Prostate gland (tissue), 2 donors: ENCODE data around the gene SBF2. TPM values are rescaled to one million over a fixed set of nuclear protein-coding genes. Genes with fewer than 3 reads are reported as not detected.

Source experiments
- DNase-seq: peaks from one replicate; pipeline ENCODE4 v3.0.0-alpha.2; 2019; ENCODE audit warnings: low spot score
- H3K27ac ChIP-seq, 2 donors: fragments of 200-600 bp; sonication (generic); 2 replicates each; pipeline ENCODE4 v1.5.1; 2017 to 2019
- H3K27me3 ChIP-seq: fragments of 200-600 bp; sonication (generic); replicated peaks from 2 replicates; pipeline ENCODE4 v1.5.1; 2019; ENCODE audit not compliant: insufficient read depth
- H3K36me3 ChIP-seq, 2 donors: fragments of 200-600 bp; sonication (generic); 1 replicate in 1 of 2; 2 replicates in 1 of 2; pipeline versions ENCODE4 v1.5.1 to v1.8.1; 2017 to 2019
- H3K4me1 ChIP-seq: fragments of 200-600 bp; sonication (generic); replicated peaks from 2 replicates; pipeline ENCODE4 v1.5.1; 2019
- H3K4me3 ChIP-seq, 2 donors: fragments of 200-600 bp; sonication (generic); 2 replicates each; pipeline ENCODE4 v1.5.1; 2017 to 2019
- H3K9me3 ChIP-seq: fragments of 200-600 bp; sonication (generic); 2 replicates; pipeline ENCODE4 v1.5.1; 2017
- CTCF ChIP-seq, 4 experiments: fragments of 200-600 bp in 2 of 4; fragments of 450-650 bp in 2 of 4; sonication (generic) in 2 of 4; IDR thresholded peaks; 1 replicate in 3 of 4; 2 replicates in 1 of 4; pipeline ENCODE4 v1.5.1; 2016 to 2019; ENCODE audit warnings: antibody characterized with exemption in 4 of 4, mild to moderate bottlenecking in 2 of 4, moderate library complexity in 2 of 4
- POLR2A ChIP-seq: fragments of 450-650 bp; IDR thresholded peaks from one replicate; pipeline ENCODE4 v1.6.1; 2016; ENCODE audit warnings: antibody characterized with exemption, mild to moderate bottlenecking
- POLR2AphosphoS5 ChIP-seq: sonication (generic); formaldehyde crosslinking; IDR thresholded peaks from one replicate; pipeline ENCODE4 v1.6.1; 2017; ENCODE audit warnings: antibody characterized with exemption
- WGBS: methylation state at CpG from one replicate; pipeline ENCODE4 v1.1.5; 2018; 5-methylcytosine and 5-hydroxymethylcytosine counted together
- intact Hi-C: fragments of 100-400 bp; cut with DNase I; formaldehyde crosslinking; loops from one replicate; pipeline ENCODE4 v1.14.2; 2022
- total RNA-seq, 2 donors: library from RNA; depleted of rRNA; stranded (reverse); fragments of >200 nt; gene quantifications; one replicate each; pipeline ENCODE4 v1.1.0, GENCODE V29; 2016

The SBF2 gene
- total RNA-seq, 2 donors from 2014 or later, result 35.9 to 56.7 TPM

GRCh38 chr11:9955391-9955790 is 338.6 kb downstream of the SBF2 start:
- H3K36me3 ChIP-seq, result no peaks in the 10 kb centered on the region
- DNase-seq, result no peak
- H3K4me3 ChIP-seq, result no peak overlapping the region
- H3K27me3 ChIP-seq, result no peaks in the 10 kb centered on the region
- no peak overlapping the region for H3K27ac ChIP-seq
- TF ChIP-seq CTCF (IDR thresholded peaks at IDR 0.05), result no peak
- TF ChIP-seq POLR2A, result no peak
- no peak for TF ChIP-seq POLR2AphosphoS5
- H3K9me3 ChIP-seq, result no peaks in the 10 kb centered on the region
- intact Hi-C loops, result no loop called here
- 98% methylated on average over 1 of the region's 1 CpG for WGBS
- H3K4me1 ChIP-seq, result no peaks in the 10 kb centered on the region

- no peak for TF ChIP-seq POLR2A
- TF ChIP-seq POLR2AphosphoS5, result no peak
- TF ChIP-seq CTCF (IDR thresholded peaks at IDR 0.05), result no peak
- H3K36me3 ChIP-seq, result no peaks in the 10 kb centered on the region
- H3K4me1 ChIP-seq, result no peaks in the 10 kb centered on the region
- H3K4me3 ChIP-seq, result no peak overlapping the region
- no peaks in the 10 kb centered on the region for H3K27me3 ChIP-seq
- 66% methylated on average over 3 of the region's 3 CpGs for WGBS
- H3K27ac ChIP-seq, result no peak overlapping the region
- intact Hi-C loops, result no loop called here
- no peaks in the 10 kb centered on the region for H3K9me3 ChIP-seq
- DNase-seq, result no peak
Measured at GRCh38 chr11:9953994-9954626, 339.9 kb downstream of the SBF2 start.

GRCh38 chr11:9952511-9953196 is 341.4 kb downstream of the SBF2 start:
- 89% methylated on average over 3 of the region's 3 CpGs for WGBS
- Histone ChIP-seq H3K4me3 (no peak overlapping the region), H3K27me3 (no peaks in the 10 kb centered on the region), H3K27ac (no peak overlapping the region), H3K4me1 (no peaks in the 10 kb centered on the region), H3K36me3 (no peaks in the 10 kb centered on the region), H3K9me3 (no peaks in the 10 kb centered on the region)
- TF ChIP-seq CTCF (IDR thresholded peaks at IDR 0.05) (no peak), POLR2AphosphoS5 (no peak), POLR2A (no peak)
- intact Hi-C loops, result no loop called here
- DNase-seq, result no peak

- WGBS, result 22% methylated on average over 1 of the region's 1 CpG
- intact Hi-C loops, result no loop called here
- Histone ChIP-seq H3K9me3 (no peaks in the 10 kb centered on the region), H3K36me3 (no peaks in the 10 kb centered on the region), H3K27ac (no peak overlapping the region), H3K4me3 (no peak overlapping the region), H3K27me3 (no peaks in the 10 kb centered on the region), H3K4me1 (no peaks in the 10 kb centered on the region)
- no peak for TF ChIP-seq POLR2A
- TF ChIP-seq CTCF (IDR thresholded peaks at IDR 0.05), result no peak
- TF ChIP-seq POLR2AphosphoS5, result no peak
- no peak for DNase-seq
Measured at GRCh38 chr11:9951807-9952206, 342.2 kb downstream of the SBF2 start.

GRCh38 chr11:9950462-9950861 is 343.6 kb downstream of the SBF2 start:
- no peak for TF ChIP-seq CTCF (IDR thresholded peaks at IDR 0.05)
- TF ChIP-seq POLR2AphosphoS5, result no peak
- TF ChIP-seq POLR2A, result no peak
- Histone ChIP-seq H3K9me3 (no peaks in the 10 kb centered on the region), H3K27me3 (no peaks in the 10 kb centered on the region), H3K36me3 (no peaks in the 10 kb centered on the region), H3K4me1 (no peaks in the 10 kb centered on the region), H3K27ac (no peak overlapping the region), H3K4me3 (no peak overlapping the region)
- DNase-seq, result no peak
- intact Hi-C loops, result no loop called here
- WGBS, result 90% methylated on average over 3 of the region's 3 CpGs
